GM15510 (cell line): Measurements from ENCODE around the gene ADISSP.

Experiments used
- POLR2A ChIP-seq: IDR thresholded peaks from 3 replicates; pipeline ENCODE4 v1.6.1; 2011; ENCODE audit warnings: borderline replicate concordance; ENCODE audit not compliant: insufficient read length; ENCODE audit errors: extremely low read depth

ADISSP gene

DNA sequence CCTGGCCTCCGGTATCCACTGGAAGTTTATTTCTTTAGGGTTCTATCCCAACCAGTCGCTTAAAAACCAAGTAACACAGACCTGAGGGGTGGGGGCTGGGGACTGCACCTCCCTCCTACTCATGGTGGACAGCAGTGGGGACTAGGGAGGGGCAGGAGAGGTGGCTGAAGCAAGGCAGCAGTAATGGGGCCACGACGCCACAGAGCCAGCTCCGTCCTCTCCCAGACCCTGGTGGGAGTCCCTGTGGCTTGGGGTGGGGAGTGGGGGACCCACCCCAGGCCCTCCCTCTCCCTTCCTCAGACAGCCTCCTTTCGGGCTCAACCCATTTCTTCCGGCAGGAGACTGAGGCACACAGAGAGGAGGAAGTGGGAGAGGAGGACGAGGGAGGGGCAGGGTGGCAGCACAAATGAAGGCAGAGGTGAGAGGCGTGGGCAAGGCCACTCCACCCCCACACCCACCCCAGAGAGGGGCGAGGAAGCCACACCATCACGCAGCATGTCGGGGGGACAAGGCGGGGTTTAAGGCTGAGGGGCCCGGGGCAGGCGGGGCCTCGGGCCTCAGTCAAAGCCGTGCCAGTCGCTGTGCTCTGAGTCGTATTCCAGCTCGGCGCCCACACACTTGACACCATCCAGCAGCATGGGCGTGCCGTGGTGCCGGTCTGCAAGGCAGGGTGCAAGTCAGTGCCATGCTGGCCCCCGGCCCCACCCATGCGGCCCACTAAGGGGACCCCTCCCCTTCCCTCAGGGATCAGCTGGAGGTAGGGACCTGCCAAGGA is 13.9 kb downstream of the ADISSP start:
- no peak for TF ChIP-seq POLR2A

DNA sequence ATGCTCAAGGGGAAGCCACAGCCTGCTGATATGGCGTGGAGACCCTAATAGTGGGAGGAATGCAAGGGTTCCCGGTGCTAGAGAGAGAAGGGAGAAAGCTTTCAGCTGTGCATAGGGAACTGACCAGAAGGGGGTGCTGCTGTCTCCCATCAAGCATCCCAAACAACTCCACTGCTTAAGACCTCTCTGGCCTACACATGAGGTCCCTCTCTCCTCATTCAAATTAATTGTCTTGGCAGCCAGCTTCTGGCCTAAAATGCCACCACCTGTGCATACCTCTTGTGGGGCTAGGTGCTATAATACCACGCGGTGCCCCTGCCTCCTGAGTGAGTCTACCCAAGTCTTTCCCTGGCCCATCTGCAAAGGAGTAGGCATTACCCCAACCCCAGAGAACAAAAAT is 14.5 kb downstream of the ADISSP start:
- TF ChIP-seq POLR2A, result no peak

DNA sequence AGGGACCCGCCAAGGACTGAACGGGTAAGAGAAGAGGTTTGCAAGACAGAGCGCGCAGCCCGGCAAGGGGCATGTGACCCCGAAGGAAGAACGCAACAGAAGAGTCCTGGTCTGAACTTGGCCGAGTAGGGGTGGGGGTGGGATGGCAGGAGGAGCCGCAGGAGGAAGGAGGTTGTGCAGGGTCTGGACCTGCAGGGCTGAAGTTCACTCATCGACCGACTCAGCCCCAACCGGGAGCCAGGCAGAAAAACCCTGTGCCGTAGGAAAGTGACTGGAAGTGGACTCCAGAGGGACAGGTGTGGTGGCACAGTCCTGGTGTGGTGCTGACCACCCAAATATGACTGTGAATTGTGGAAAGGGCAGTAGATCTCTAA is 15.2 kb downstream of the ADISSP start:
- no peak for TF ChIP-seq POLR2A

DNA sequence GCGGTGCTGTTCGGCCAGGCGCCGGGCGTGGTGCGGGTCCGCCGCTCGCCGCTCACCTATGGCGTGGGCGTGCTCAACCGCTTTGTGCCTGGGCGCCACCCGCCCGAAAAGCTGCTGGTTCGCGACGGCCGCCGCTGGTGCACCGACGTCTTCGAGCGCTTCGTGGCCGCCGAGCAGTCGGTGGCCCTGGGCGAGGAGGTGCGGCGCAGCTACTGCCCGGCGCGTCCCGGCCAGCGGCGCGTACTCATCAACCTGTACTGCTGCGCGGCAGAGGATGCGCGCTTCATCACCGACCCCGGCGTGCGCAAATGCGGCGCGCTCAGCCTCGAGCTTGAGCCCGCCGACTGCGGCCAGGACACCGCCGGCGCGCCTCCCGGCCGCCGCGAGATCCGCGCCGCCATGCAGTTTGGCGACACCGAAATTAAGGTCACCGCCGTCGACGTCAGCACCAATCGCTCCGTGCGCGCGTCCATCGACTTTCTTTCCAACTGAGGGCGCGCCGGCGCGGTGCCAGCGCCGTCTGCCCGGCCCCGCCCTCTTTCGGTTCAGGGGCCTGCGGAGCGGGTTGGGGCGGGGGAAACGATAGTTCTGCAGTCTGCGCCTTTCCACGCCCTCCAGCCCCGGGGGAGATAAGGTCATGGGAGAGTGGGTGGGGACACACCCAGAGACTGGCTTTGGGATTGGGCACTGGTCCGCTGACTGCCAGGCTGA is 15.7 kb downstream of the ADISSP start:
- TF ChIP-seq POLR2A, result no peak

DNA sequence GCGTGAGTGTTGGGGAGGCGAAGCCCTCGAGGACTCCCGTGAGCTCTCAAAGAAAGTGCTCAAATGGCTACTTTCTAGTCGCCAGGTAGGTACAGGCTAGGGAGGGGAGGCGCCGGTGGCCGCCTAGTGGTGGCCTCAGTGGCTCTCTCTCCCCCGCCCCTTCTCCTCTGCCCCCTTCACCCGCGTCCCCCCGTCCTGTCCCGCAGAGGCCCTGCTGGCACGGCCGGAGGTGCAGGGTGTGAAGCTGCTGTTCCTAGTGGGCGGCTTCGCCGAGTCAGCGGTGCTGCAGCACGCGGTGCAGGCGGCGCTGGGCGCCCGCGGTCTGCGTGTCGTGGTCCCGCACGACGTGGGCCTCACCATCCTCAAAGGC is 16.3 kb downstream of the ADISSP start:
- TF ChIP-seq POLR2A, result no peak

DNA sequence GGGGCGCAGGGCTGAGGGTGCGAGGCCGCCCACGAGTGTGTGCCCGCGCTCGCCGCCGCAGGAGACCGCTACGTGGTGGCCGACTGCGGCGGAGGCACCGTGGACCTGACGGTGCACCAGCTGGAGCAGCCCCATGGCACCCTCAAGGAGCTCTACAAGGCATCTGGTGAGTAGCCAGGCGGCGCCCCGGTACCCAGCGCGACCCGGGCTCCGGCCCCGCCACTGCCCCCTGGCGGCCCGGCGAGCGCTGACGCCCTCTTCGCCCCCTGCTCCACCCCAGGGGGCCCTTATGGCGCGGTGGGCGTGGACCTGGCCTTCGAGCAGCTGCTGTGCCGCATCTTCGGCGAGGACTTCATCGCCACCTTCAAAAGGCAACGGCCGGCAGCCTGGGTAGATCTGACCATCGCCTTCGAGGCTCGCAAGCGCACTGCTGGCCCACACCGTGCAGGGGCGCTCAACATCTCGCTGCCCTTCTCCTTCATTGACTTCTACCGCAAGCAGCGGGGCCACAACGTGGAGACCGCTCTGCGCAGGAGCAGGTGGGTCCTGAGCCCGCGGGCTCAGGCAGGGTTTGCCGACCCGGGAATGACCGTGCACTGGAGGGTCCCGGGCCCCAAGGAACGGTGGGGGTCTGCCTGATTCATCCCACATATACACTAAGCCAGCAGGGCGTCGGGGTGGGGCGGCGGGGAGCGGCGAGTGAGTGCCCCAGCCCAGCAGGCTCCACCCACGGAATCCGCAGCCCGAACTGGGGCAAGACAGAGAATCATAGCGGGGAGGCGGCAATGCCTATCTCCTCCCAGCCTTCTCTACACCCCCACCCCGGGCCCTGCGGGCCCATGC is 17.6 kb downstream of the ADISSP start:
- TF ChIP-seq POLR2A, result no peak

GRCh38 chr20:3749087-3749688 is 18.4 kb downstream of the ADISSP start:
- TF ChIP-seq POLR2A, result no peak

GRCh38 chr20:3748073-3748472 is 19.5 kb downstream of the ADISSP start:
- TF ChIP-seq POLR2A, result no peak

GRCh38 chr20:3747471-3747870 is 20.1 kb downstream of the ADISSP start:
- no peak for TF ChIP-seq POLR2A

- no peak for TF ChIP-seq POLR2A
Observed at GRCh38 chr20:3745686-3746173, 21.8 kb downstream of the ADISSP start.

- no peak for TF ChIP-seq POLR2A
Observed at GRCh38 chr20:3744806-3745685, 22.5 kb downstream of the ADISSP start.

DNA sequence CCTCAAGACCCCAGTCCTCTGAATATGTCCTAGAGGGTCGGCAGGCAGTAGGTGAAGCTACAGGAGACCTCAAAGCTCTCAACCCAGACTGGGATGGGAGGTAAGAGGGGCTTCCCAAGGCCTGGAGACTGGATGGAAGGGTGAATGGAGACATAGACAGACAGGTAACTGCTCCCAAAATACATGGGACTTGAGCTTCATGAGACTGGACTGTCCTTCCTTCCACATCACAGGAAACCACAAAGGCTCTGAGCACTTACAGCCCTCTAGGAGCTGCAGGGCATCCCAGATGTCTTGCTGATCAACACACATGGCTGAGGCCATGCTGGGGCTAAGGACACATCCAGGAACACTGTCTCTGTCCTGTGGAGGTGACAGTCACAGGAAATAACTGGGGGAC is 23.5 kb downstream of the ADISSP start:
- TF ChIP-seq POLR2A, result no peak

DNA sequence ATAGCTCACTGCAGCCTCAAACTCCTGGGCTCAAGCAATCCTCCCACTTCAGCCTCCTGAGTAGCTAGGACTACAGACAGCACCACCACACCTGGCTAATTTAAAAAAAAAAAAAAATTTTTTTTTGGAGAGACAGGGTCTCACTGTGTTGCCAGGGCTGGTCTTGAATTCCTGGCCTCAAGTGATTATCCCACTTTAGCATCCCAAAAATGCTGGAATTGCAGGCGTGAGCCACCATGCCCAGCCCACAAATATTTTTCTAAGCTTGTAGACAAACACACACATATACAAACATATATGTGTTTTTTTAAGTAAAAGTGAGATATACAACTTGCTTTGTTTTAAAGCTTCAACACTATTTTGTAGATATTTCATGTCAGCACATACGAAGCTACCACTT is 24.3 kb downstream of the ADISSP start:
- no peak for TF ChIP-seq POLR2A

DNA sequence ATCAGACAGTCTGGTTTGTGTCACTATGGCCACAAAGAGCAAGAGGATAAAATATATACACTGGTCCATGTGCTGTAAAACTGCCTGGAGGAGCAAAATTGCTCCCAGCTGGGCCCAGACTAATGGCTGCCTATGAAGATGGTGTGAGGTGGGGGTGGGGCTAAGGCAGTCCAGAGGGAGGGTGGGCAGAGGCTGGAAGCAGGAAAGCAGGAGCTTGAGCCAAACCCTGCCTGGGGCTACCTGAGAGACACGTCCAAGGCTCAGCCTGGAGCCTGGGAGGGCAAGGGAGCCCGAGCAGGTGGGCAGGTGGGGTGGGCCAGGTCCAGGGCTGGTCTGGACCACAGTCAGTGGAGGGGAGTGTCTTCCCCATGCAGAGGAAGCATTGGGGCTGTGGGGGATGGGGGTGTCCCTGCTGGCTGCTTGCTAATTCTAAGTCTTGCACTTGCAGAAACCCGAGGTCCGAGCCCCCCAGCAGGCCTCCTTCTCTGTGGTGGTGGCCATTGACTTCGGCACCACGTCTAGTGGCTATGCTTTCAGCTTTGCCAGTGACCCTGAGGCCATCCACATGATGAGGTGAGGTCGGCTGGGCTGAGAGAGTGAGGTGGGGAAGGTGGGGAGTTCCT is 25.6 kb downstream of the ADISSP start:
- no peak for TF ChIP-seq POLR2A

DNA sequence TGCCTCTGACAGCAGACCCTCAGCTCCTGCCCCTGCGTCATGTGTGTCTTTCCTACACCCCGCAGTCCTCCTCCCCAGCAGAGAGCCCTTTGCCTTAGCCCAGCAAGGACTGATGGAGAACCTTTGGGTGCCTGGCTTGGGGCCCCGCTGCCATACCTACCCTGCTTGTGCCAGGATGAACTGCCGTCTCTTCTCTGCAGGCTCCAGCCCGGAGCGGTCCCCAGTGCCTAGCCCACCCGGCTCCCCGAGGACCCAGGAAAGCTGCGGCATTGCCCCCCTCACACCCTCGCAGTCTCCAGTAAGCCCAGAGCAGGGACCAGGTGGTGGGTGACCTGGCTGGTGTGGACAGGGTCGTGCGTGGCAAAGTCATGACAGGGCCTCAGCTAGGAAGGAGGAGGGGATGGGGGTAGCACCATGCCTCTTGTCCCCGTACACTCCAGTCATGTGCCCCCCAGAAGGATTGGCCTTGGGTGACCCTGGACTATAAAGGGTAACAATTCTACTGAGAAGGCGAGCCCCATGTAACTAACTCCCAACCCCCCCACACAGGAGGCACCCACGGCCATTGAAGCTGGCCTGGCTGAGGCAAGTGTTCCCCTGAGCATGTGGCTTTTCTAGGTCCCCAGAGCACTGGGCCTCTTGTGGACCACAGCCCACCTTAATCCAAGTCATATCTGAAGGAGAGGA is 26.8 kb downstream of the ADISSP start:
- TF ChIP-seq POLR2A, result no peak
